Sigmoid colon (tissue), 7 donors: ENCODE measurements around the gene NEBL. TPM values are rescaled to one million over a fixed set of nuclear protein-coding genes. Genes with fewer than 3 reads are reported as not detected.

Source experiments
- DNase-seq: peaks from one replicate; pipeline ENCODE4 v3.0.0-alpha.2; 2019
- H3K27ac ChIP-seq, 4 donors: fragments of 200-600 bp; sonication (generic); one replicate each; pipeline ENCODE4 v1.5.1; 2016 to 2019; ENCODE audit warnings: mild to moderate bottlenecking in 1 of 4
- H3K27me3 ChIP-seq, 3 donors: fragments of 200-600 bp; sonication (generic); one replicate each; pipeline ENCODE4 v1.5.1; 2019; ENCODE audit warnings: mild to moderate bottlenecking in 1 of 3
- H3K36me3 ChIP-seq, 4 donors: fragments of 200-600 bp; sonication (generic); one replicate each; pipeline ENCODE4 v1.5.1; 2016 to 2019
- H3K4me1 ChIP-seq, 4 donors: fragments of 200-600 bp; sonication (generic); one replicate each; pipeline ENCODE4 v1.5.1; 2017 to 2019
- H3K4me3 ChIP-seq, 4 donors: fragments of 200-600 bp; sonication (generic); one replicate each; pipeline ENCODE4 v1.5.1; 2017 to 2019; ENCODE audit warnings: mild to moderate bottlenecking in 2 of 4, moderate library complexity in 1 of 4
- H3K9me3 ChIP-seq, 4 donors: fragments of 200-600 bp in 3 of 4; sonication (generic) in 3 of 4; one replicate each; pipeline versions ENCODE4 v1.5.1 to v1.6.1; 2013 to 2019
- CTCF ChIP-seq, 4 experiments: fragments of 450-650 bp in 3 of 4; fragments of 200-600 bp in 1 of 4; IDR thresholded peaks; one replicate each; pipeline ENCODE4 v1.5.1; 2016 to 2019; ENCODE audit warnings: antibody characterized with exemption in 4 of 4, mild to moderate bottlenecking in 3 of 4, moderate library complexity in 2 of 4
- EP300 ChIP-seq, 4 donors: sonication (generic); formaldehyde crosslinking; IDR thresholded peaks; one replicate each; pipeline ENCODE4 v1.6.1; 2017; ENCODE audit warnings: antibody characterized with exemption in 4 of 4
- POLR2A ChIP-seq, 2 donors: fragments of 450-650 bp; IDR thresholded peaks; one replicate each; pipeline ENCODE4 v1.6.1; 2016; ENCODE audit warnings: antibody characterized with exemption in 2 of 2, mild to moderate bottlenecking in 2 of 2, moderate library complexity in 2 of 2
- POLR2AphosphoS5 ChIP-seq, 4 donors: sonication (generic); formaldehyde crosslinking; IDR thresholded peaks; one replicate each; pipeline ENCODE4 v1.6.1; 2017; ENCODE audit warnings: antibody characterized with exemption in 4 of 4
- WGBS, 2 donors: extraction: QIAGEN DNeasy Blood & Tissue Kit; methylation state at CpG; one replicate each; pipeline ENCODE4 v1.1.7; 2013; 5-methylcytosine and 5-hydroxymethylcytosine counted together
- intact Hi-C: fragments of 100-400 bp; cut with DNase I; formaldehyde crosslinking; loops from one replicate; pipeline ENCODE4 v1.15.1; 2023
- polyA plus RNA-seq, 3 donors: library from polyadenylated mRNA; stranded (reverse); fragments of 200-250 nt; gene quantifications; one replicate each; pipeline ENCODE4 v1.2.3, GENCODE V29; 2013
- total RNA-seq, 4 donors: library from RNA; depleted of rRNA; stranded (reverse); fragments of >200 nt; gene quantifications; one replicate each; pipeline ENCODE4 v1.1.0, GENCODE V29; 2016
- donor health status: healthy with polysubstance abuse.
- donor health status: Bipolar disorder and iron deficiency.
- donor health status: healthy.

Gene NEBL
- total and polyA plus RNA-seq, 7 donors: 1.1 to 4.9 (median 2.1) TPM

DNA sequence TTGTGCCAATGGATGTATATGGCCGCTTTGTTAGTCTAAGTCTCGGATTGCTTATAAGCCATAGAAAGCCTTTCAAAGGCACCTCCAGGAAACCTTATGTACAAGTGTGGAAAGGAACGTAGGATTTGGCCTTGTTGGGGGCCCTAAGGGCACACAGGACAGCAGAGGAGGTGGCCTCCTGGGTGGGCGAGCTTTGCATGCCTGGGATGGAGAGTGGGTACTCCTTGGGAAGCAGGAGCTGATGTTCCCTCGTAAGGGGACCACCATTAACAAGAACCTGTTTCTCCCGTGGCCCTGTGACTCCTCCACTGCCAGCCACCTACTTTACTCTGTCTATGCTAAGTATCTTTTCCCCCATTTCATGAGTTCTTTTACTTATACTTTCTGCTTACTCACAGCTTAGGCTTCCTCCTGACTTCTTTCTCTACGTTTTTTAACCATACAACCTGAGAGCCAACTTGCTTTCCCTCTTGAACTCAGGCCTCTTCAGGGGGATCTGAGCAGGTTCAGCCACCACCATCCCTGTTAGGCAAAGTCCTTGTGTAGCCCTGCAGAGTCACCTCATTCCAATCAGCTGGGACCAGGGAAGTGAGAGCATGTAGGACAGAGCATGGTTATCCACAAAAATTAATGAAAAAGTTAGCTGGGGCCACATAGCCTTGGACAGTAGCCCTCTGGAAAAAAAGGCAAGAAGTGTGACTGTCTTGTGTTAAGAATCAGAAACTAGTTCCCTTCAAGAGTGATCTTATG, 118.9 kb downstream of the NEBL start:
- WGBS, 2 donors: 85% methylated on average over 7 of the region's 7 CpGs
- H3K27me3 ChIP-seq: no peaks in the 10 kb centered on the region
- no peak overlapping the region for H3K4me3 ChIP-seq
- H3K27ac ChIP-seq: no peak overlapping the region
- no peaks in the 10 kb centered on the region for H3K36me3 ChIP-seq
- TF ChIP-seq CTCF (IDR thresholded peaks at IDR 0.05) (no peak), POLR2A (IDR thresholded peaks at IDR 0.05) (no peak), EP300 (IDR thresholded peaks at IDR 0.05) (no peak), POLR2AphosphoS5 (IDR thresholded peaks at IDR 0.05) (no peak)
- DNase-seq: no peak
- H3K9me3 ChIP-seq: no peaks in the 10 kb centered on the region
- no peaks in the 10 kb centered on the region for H3K4me1 ChIP-seq
- intact Hi-C loops: no loop called here

- 62 to 65% methylated on average over 5 of the region's 5 CpGs for WGBS, 2 donors
- no peaks in the 10 kb centered on the region for H3K4me1 ChIP-seq
- H3K4me3 ChIP-seq: no peak overlapping the region
- no peaks in the 10 kb centered on the region for H3K36me3 ChIP-seq
- no peaks in the 10 kb centered on the region for H3K9me3 ChIP-seq
- no peaks in the 10 kb centered on the region for H3K27me3 ChIP-seq
- DNase-seq: no peak
- intact Hi-C loops: no loop called here
- no peak overlapping the region for H3K27ac ChIP-seq
- TF ChIP-seq CTCF (IDR thresholded peaks at IDR 0.05) (no peak), EP300 (IDR thresholded peaks at IDR 0.05) (no peak)
These were observed 120.6 kb downstream of the NEBL start for GRCh38 chr10:20776384-20777118.

GRCh38 chr10:20771051-20771450, 126.1 kb downstream of the NEBL start:
- Histone ChIP-seq H3K27ac (no peak overlapping the region), H3K27me3 (no peaks in the 10 kb centered on the region), H3K9me3 (no peaks in the 10 kb centered on the region), H3K36me3 (no peaks in the 10 kb centered on the region), H3K4me1 (peaks cover 0 to 5% (median 0%) of the 10 kb centered on the region in 4 donors), H3K4me3 (no peak overlapping the region)
- intact Hi-C loops: no loop called here
- no peak for TF ChIP-seq EP300 (IDR thresholded peaks at IDR 0.05)
- DNase-seq: no peak
- WGBS, 2 donors: 81 to 82% methylated on average over 2 of the region's 2 CpGs

- Histone ChIP-seq H3K4me1 (peaks cover 0 to 5% (median 0%) of the 10 kb centered on the region in 4 donors), H3K36me3 (no peaks in the 10 kb centered on the region), H3K27ac (no peak overlapping the region), H3K27me3 (no peaks in the 10 kb centered on the region), H3K4me3 (no peak overlapping the region), H3K9me3 (no peaks in the 10 kb centered on the region)
- intact Hi-C loops: loop anchor here (5.0 to 10.0 kb wide), 2 partner anchors 957 to 1355 kb away; no protein-coding TSS in a partner anchor
- 34 to 49% methylated on average over 3 of the region's 3 CpGs for WGBS, 2 donors
- DNase-seq: no peak
- TF ChIP-seq CTCF (IDR thresholded peaks at IDR 0.05) (no peak), EP300 (IDR thresholded peaks at IDR 0.05) (no peak), POLR2AphosphoS5 (IDR thresholded peaks at IDR 0.05) (no peak), POLR2A (IDR thresholded peaks at IDR 0.05) (no peak)
These were observed 127.6 kb downstream of the NEBL start for GRCh38 chr10:20769481-20769880.

DNA sequence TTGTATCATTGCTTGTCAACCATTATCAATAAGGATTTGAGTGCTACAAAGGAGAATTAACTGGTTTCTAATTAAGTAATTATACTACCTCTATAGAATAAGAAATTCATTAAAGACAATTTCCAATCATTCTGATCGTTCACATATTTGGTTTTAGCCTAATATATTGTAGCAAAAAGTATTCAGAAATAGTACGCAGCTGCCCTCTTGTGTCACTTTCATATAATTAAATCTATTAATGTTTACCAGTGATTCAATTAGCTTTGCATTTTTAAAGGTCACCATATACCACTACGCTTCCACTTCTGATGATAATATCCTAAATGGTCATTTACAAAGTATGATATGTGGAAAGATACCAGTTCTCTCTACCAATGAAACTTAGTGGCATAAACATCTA, 128.3 kb downstream of the NEBL start:
- peaks cover 0 to 5% (median 0%) of the 10 kb centered on the region in 4 donors for H3K4me1 ChIP-seq

More for the DNA sequence above, 128.3 kb downstream of the NEBL start:
- intact Hi-C loops: loop anchor here (5.0 to 10.0 kb wide), 2 partner anchors 957 to 1354 kb away; no protein-coding TSS in a partner anchor
- no peak for TF ChIP-seq EP300 (IDR thresholded peaks at IDR 0.05)
- TF ChIP-seq CTCF (IDR thresholded peaks at IDR 0.05): peak in 3 of 4 experiments; percentile 10 to 44 (median 16)
- no peaks in the 10 kb centered on the region for H3K36me3 ChIP-seq
- no peak for DNase-seq
- no peak overlapping the region for H3K4me3 ChIP-seq
- H3K27me3 ChIP-seq: no peaks in the 10 kb centered on the region
- no peaks in the 10 kb centered on the region for H3K9me3 ChIP-seq
- H3K27ac ChIP-seq: no peak overlapping the region
- WGBS, 2 donors: 15 to 35% methylated on average over 3 of the region's 3 CpGs
